Type B pancreatic cell (in vitro differentiated cells): ENCODE data around the gene WDHD1. TPM values are rescaled to one million over a fixed set of nuclear protein-coding genes. Genes with fewer than 3 reads are reported as not detected.

ENCODE experiments used
- DNase-seq: peaks from one replicate; pipeline ENCODE4 v3.0.0; 2021; ENCODE audit warnings: mixed read lengths; ENCODE audit not compliant: unreplicated experiment; ENCODE audit errors: extremely low spot score
- H3K27ac Mint-ChIP-seq: 2 replicates; pipeline ENCODE4 v1.8.0; 2021; ENCODE audit warnings: mild to moderate bottlenecking, mixed read lengths
- H3K27me3 Mint-ChIP-seq: 2 replicates; pipeline ENCODE4 v1.8.0; 2021; ENCODE audit warnings: mixed read lengths
- H3K36me3 Mint-ChIP-seq: 2 replicates; pipeline ENCODE4 v1.8.0; 2021; ENCODE audit warnings: mixed read lengths
- H3K4me1 Mint-ChIP-seq: one replicate; pipeline ENCODE4 v1.8.0; 2021; ENCODE audit warnings: mixed read lengths; ENCODE audit not compliant: unreplicated experiment
- H3K4me3 Mint-ChIP-seq: 2 replicates; pipeline ENCODE4 v1.8.0; 2021; ENCODE audit warnings: mild to moderate bottlenecking, mixed read lengths
- H3K9me3 Mint-ChIP-seq: 2 replicates; pipeline ENCODE4 v1.8.0; 2021; ENCODE audit warnings: mixed read lengths
- CTCF ChIP-seq: fragments of 200-600 bp; sonication (generic); conservative IDR thresholded peaks from 2 replicates; pipeline ENCODE4 v1.5.0; 2021; ENCODE audit warnings: antibody characterized with exemption, mild to moderate bottlenecking
- total RNA-seq: library from RNA; stranded (reverse); gene quantifications from 2 replicates; pipeline ENCODE4 v1.2.1, GENCODE V29; 2021; ENCODE audit warnings: low replicate concordance

Gene WDHD1
- total RNA-seq, 1 donor from 2014 or later = 36.0 TPM

- Mint-ChIP-seq H3K27ac (no peak overlapping the region), H3K9me3 (no peaks in the 10 kb centered on the region), H3K4me1 (no peaks in the 10 kb centered on the region), H3K27me3 (no peaks in the 10 kb centered on the region), H3K4me3 (no peak overlapping the region), H3K36me3 (no peaks in the 10 kb centered on the region)
- DNase-seq = no peak
- no peak for TF ChIP-seq CTCF
Observed at GRCh38 chr14:54935100-54935499, 91.8 kb downstream of the WDHD1 start.

- H3K36me3 Mint-ChIP-seq = no peaks in the 10 kb centered on the region
- no peak for DNase-seq
- no peak overlapping the region for H3K4me3 Mint-ChIP-seq
- H3K9me3 Mint-ChIP-seq = no peaks in the 10 kb centered on the region
- TF ChIP-seq CTCF = no peak
- H3K27me3 Mint-ChIP-seq = no peaks in the 10 kb centered on the region
- no peaks in the 10 kb centered on the region for H3K4me1 Mint-ChIP-seq
- no peak overlapping the region for H3K27ac Mint-ChIP-seq
Observed at GRCh38 chr14:54933006-54933405, 93.9 kb downstream of the WDHD1 start.

- no peaks in the 10 kb centered on the region for H3K36me3 Mint-ChIP-seq
- no peak overlapping the region for H3K4me3 Mint-ChIP-seq
Observed at GRCh38 chr14:54931598-54932340, 95.1 kb downstream of the WDHD1 start.

GRCh38 chr14:54931101-54931500 is 95.8 kb downstream of the WDHD1 start:
- Mint-ChIP-seq H3K9me3 (no peaks in the 10 kb centered on the region), H3K27ac (no peak overlapping the region), H3K4me1 (no peaks in the 10 kb centered on the region), H3K36me3 (no peaks in the 10 kb centered on the region), H3K27me3 (no peaks in the 10 kb centered on the region), H3K4me3 (no peak overlapping the region)
- TF ChIP-seq CTCF = no peak
- no peak for DNase-seq

More at GRCh38 chr14:54931598-54932340, 95.1 kb downstream of the WDHD1 start:
- H3K27me3 Mint-ChIP-seq = no peaks in the 10 kb centered on the region
- no peak for DNase-seq
- H3K27ac Mint-ChIP-seq = no peak overlapping the region
- no peaks in the 10 kb centered on the region for H3K4me1 Mint-ChIP-seq
- H3K9me3 Mint-ChIP-seq = no peaks in the 10 kb centered on the region
- TF ChIP-seq CTCF = no peak

DNA sequence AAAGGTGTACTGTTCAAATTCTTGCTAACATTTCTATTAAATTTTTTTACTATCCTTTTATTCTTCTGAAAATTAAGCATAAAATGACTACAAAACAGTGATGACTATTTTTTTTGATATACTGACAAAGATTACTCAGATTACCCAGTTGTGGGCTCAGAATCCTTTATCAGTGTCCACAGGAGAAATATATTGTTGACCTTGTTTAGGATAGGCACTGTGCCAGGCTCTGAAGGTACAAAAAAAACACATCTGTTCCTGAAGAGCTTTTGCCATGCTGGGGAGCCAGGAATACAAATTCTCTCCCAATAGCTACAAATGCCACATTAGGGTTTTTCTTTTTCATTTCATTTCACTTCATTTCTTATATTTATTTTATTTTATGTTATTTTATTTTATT is 97.3 kb downstream of the WDHD1 start:
- H3K27ac Mint-ChIP-seq = no peak overlapping the region
- no peaks in the 10 kb centered on the region for H3K36me3 Mint-ChIP-seq
- H3K27me3 Mint-ChIP-seq = no peaks in the 10 kb centered on the region
- H3K4me1 Mint-ChIP-seq = no peaks in the 10 kb centered on the region
- TF ChIP-seq CTCF = no peak
- H3K4me3 Mint-ChIP-seq = no peak overlapping the region
- H3K9me3 Mint-ChIP-seq = no peaks in the 10 kb centered on the region
- no peak for DNase-seq
